ENCODE data around the gene KIF6. TPM values are rescaled to one million over a fixed set of nuclear protein-coding genes. Genes with fewer than 3 reads are reported as not detected.
A peak's percentile ranks its signal among the peaks of the same experiment; 100 is the strongest.

The KIF6 gene
- total and polyA plus RNA-seq, 8 donors, result 0.19 to 1.0 (median 0.44) TPM

- DNase-seq (peak in 2 of 6 donors; percentile 24 to 54), FAIRE-seq (no peak), ATAC-seq (peak in 1 of 4 donors; percentile 44)
- Histone ChIP-seq H3K9me3 (no peaks in the 10 kb centered on the region), H3K27me3 (no peaks in the 10 kb centered on the region), H3K4me3 (no peak overlapping the region), H3K27ac (no peak overlapping the region), H3K36me3 (no peaks in the 10 kb centered on the region), H3K4me1 (peaks cover 17 to 19% (median 17%) of the 10 kb centered on the region in 3 donors)
- TF ChIP-seq, protein P1, sequence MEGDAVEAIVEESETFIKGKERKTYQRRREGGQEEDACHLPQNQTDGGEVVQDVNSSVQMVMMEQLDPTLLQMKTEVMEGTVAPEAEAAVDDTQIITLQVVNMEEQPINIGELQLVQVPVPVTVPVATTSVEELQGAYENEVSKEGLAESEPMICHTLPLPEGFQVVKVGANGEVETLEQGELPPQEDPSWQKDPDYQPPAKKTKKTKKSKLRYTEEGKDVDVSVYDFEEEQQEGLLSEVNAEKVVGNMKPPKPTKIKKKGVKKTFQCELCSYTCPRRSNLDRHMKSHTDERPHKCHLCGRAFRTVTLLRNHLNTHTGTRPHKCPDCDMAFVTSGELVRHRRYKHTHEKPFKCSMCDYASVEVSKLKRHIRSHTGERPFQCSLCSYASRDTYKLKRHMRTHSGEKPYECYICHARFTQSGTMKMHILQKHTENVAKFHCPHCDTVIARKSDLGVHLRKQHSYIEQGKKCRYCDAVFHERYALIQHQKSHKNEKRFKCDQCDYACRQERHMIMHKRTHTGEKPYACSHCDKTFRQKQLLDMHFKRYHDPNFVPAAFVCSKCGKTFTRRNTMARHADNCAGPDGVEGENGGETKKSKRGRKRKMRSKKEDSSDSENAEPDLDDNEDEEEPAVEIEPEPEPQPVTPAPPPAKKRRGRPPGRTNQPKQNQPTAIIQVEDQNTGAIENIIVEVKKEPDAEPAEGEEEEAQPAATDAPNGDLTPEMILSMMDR (IDR thresholded peaks at IDR 0.05), result no peak
- intact Hi-C loops (cut with DNase I), result no loop called here
- WGBS, 2 donors, result 32 to 33% methylated on average over 3 of the region's 3 CpGs
Measured at GRCh38 chr6:39375405-39375804, 349.8 kb downstream of the KIF6 start.

GRCh38 chr6:39370390-39370789, 354.8 kb downstream of the KIF6 start:
- no peaks in the 10 kb centered on the region for H3K9me3 ChIP-seq
- TF ChIP-seq, protein P1 (IDR thresholded peaks at IDR 0.05), result peak in 1 of 4 donors; percentile 4
- ATAC-seq, result no peak
- WGBS, 2 donors, result 67 to 68% methylated on average over 3 of the region's 3 CpGs
- intact Hi-C loops (cut with DNase I), result no loop called here
- no peak for FAIRE-seq
- H3K4me1 ChIP-seq, result no peaks in the 10 kb centered on the region
- no peak for DNase-seq
- H3K27me3 ChIP-seq, result no peaks in the 10 kb centered on the region
- no peak overlapping the region for H3K4me3 ChIP-seq
- no peak overlapping the region for H3K27ac ChIP-seq
- no peaks in the 10 kb centered on the region for H3K36me3 ChIP-seq

GRCh38 chr6:39369987-39370386, 355.2 kb downstream of the KIF6 start:
- H3K4me1 ChIP-seq, result no peaks in the 10 kb centered on the region
- H3K27me3 ChIP-seq, result no peaks in the 10 kb centered on the region
- no peak for FAIRE-seq
- H3K36me3 ChIP-seq, result no peaks in the 10 kb centered on the region
- 16 to 25% methylated on average over 1 of the region's 1 CpG for WGBS, 2 donors
- no peak overlapping the region for H3K4me3 ChIP-seq
- TF ChIP-seq, protein P1 (IDR thresholded peaks at IDR 0.05), result peak in 1 of 4 donors; percentile 15
- peak in 2 of 6 donors; percentile 16 to 29 for DNase-seq
- intact Hi-C loops (cut with DNase I), result loop anchor here in 2 of 3 donors (5.0 to 10.0 kb wide), 2 partner anchors 515 to 522 kb away; no protein-coding TSS in a partner anchor
- H3K27ac ChIP-seq, result no peak overlapping the region
- no peaks in the 10 kb centered on the region for H3K9me3 ChIP-seq
- peak; percentile 48 to 74 (median 68) for ATAC-seq

- ATAC-seq, result no peak
- intact Hi-C loops (cut with DNase I), result loop anchor here in 2 of 3 donors (5.0 to 10.0 kb wide), 2 partner anchors 517 to 525 kb away; no protein-coding TSS in a partner anchor
- H3K4me1 ChIP-seq, result no peaks in the 10 kb centered on the region
- H3K9me3 ChIP-seq, result no peaks in the 10 kb centered on the region
- no peak for FAIRE-seq
- H3K27me3 ChIP-seq, result no peaks in the 10 kb centered on the region
- no peak for DNase-seq
- WGBS, 2 donors, result 85 to 86% methylated on average over 3 of the region's 3 CpGs
- no peak overlapping the region for H3K27ac ChIP-seq
- H3K4me3 ChIP-seq, result no peak overlapping the region
- H3K36me3 ChIP-seq, result no peaks in the 10 kb centered on the region
- TF ChIP-seq, protein P1 (IDR thresholded peaks at IDR 0.05), result no peak
Measured at GRCh38 chr6:39367700-39368099, 357.5 kb downstream of the KIF6 start.

- WGBS, 2 donors, result 65 to 67% methylated on average over 9 of the region's 9 CpGs
- DNase-seq (no peak), ATAC-seq (no peak), FAIRE-seq (no peak)
- TF ChIP-seq, protein P1 (IDR thresholded peaks at IDR 0.05), result no peak
- Histone ChIP-seq H3K4me1 (no peaks in the 10 kb centered on the region), H3K4me3 (no peak overlapping the region), H3K27ac (no peak overlapping the region), H3K36me3 (no peaks in the 10 kb centered on the region), H3K27me3 (no peaks in the 10 kb centered on the region), H3K9me3 (no peaks in the 10 kb centered on the region)
- intact Hi-C loops (cut with DNase I), result loop anchor here in 2 of 3 donors (5.0 to 10.0 kb wide), 2 partner anchors 518 to 525 kb away; no protein-coding TSS in a partner anchor
Measured at GRCh38 chr6:39366931-39367618, 358.1 kb downstream of the KIF6 start.
